Fibroblast of pulmonary artery (primary cell): Measurements from ENCODE around the gene FLRT1.
A peak's percentile ranks its signal among the peaks of the same experiment; 100 is the strongest.

ENCODE experiments used
- DNase-seq: peaks from one replicate; pipeline ENCODE4 v3.0.0-alpha.2; 2010; ENCODE audit warnings: low read depth
- H3K4me3 ChIP-seq: replicated peaks from 2 replicates; pipeline ENCODE4 v1.5.1; 2011; ENCODE audit warnings: low read depth, mild to moderate bottlenecking, control low read depth, low read length, moderate library complexity
- CTCF ChIP-seq: IDR thresholded peaks from 2 replicates; pipeline ENCODE4 v1.5.1; 2011; ENCODE audit warnings: mild to moderate bottlenecking, control low read depth, low read length, inconsistent platforms; ENCODE audit errors: missing control alignments

Gene FLRT1

DNA sequence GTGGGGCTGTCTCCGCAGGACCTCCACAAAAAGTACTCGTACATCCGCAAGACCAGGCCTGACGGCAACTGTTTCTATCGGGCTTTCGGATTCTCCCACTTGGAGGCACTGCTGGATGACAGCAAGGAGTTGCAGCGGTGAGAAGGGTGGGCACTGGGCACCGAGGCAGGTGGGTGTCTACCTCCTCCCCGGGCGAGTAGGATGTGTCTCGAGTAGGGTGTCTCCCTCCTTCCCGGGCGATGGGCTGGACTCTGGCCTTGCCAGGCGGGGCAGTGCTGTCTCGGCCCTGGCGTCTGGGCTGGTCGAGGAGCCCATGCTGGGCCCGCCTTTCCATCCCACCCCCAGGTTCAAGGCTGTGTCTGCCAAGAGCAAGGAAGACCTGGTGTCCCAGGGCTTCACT, 39.2 kb upstream of the FLRT1 start:
- no peak overlapping the region for H3K4me3 ChIP-seq
- TF ChIP-seq CTCF = no peak

GRCh38 chr11:63997104-63997700, 38.5 kb upstream of the FLRT1 start:
- no peak for DNase-seq
- no peak for TF ChIP-seq CTCF

More for the DNA sequence above, 39.2 kb upstream of the FLRT1 start:
- DNase-seq = no peak

DNA sequence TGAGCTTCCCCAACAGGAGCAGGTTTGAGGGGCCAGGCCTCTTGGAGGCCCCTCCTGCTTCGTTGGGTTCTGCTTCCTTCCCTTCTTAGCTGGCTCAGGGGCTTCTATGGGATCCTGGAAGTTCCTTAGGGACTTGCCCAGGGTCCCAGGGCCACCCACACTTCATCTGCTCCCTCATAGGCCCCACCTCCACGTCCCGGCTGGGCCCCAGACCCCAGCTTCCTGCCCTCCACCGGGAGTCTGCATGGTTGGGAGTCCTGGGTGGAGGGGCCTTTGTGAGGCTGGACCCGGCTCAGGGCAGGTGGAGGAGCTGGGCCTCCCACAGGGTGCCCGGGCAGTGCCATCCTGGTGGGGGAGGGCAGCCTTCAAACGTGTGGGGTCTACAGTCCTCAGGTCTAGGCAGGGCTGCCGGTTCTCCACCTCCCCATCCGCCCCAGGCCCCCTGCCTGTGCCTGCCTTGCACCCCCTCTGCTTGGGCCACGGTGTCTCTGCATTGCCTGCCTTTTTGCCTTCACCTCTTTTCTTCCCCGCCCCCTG, 37.9 kb upstream of the FLRT1 start:
- DNase-seq = no peak
- no peak overlapping the region for H3K4me3 ChIP-seq
- TF ChIP-seq CTCF = no peak

More at GRCh38 chr11:63997104-63997700, 38.5 kb upstream of the FLRT1 start:
- no peak overlapping the region for H3K4me3 ChIP-seq

DNA sequence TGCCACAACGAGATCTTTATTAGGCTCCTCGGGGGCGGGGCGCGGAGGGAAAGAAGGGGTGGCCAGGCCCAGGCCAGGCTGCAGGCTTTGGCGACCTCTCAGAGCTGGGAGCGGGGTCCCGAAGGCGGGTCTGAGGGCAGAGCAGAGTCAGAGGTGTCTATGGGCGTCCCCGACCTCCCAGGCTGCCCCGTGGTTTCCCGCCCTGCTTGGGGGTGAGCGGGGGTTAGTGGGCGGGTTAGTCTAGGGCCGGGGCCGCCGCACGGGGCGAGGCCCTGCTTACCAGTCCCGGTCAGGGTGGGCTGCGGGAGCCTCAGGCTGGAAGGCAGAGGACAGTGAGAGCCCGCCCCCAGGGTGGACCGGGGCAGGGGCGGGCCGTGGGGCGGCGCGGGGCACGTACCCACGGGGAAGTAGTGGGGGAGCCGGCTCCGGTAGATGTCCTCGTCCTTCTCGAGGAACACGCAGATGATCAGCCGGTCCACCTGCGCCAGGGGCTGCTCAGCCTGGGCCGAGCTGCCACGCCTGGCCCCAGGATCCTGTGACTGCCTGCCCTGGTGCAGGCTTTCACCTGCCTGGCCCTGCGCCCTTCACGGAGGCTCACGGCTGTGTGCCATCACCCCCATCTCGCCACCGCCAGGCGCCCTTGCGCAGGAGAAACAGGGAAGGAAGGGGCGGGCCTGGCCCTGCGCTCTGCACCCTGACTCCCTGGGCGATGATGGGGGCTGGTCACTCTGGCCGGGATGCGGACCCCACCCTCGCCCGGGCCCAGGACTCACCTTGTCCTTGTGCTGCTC, 37.0 kb upstream of the FLRT1 start:
- H3K4me3 ChIP-seq = no peak overlapping the region
- TF ChIP-seq CTCF = no peak
- no peak for DNase-seq

DNA sequence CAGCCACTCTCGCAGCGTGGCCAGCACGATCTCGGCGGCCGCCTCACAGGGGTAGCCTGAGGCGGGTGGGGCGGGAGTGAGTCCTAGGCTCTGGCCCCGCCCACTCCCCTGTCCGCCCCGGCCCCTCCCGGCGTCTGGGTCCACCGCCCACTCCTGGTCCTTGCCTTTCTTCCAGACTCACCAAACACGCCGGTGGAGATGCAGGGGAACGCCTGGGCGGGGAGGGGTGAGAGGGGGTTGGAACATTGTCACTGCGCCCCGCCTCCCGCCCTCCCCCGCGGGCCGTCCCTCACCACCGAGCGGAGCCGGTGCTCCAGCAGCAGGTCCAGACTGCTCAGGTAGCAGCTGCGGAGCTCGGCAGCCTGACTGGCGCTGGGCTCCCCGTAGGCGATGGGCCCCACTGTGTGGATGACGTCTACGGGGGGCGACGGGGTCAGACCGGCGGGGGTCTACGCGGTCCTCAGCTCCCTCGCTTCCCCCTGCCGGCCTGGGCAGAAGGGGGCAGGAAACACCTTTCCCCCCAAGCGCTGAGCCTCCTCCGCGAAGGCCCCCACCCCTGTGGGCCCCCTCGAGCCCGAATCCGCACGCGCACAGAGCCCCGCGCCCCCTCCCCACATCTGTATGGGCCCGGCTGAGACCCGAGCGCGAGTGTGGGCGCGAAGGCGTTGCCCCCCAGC, 36.2 kb upstream of the FLRT1 start:
- H3K4me3 ChIP-seq = no peak overlapping the region
- TF ChIP-seq CTCF = no peak
- DNase-seq = peak; percentile 26

DNA sequence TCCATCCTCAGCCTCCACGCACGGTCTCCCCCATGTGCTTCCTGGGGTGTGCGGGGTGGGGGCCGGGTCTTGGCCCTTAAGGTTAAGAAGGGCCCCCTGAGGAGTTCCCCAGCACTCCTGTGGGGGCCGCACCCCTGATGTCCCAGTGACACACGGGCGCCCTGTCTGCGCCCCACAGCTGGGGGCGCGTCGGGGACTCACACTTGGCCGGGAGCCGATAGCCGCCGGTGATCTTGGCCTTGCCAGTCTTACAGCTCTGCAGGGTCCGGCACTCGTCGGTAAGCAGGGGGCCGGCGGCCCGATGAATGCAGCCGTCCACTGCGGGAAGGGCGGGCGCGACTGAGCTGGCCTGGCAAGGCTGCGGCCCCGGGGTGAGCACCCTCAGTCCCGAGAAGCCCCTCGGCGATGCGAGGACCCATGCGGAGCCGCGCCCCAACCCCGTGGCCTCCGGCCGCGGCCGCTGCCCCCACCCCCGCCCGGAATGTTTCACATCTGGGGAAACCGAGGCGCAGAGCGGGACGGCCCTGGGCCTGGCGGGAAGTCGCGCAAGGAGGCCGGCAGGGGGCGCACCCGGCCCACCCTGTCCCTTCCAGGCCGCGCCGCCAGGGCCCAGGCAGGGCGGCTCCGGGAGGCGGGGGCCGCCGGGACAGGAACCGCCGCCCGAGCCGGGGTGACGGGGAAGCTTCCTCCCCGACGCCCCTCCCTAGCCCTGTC, 35.5 kb upstream of the FLRT1 start:
- TF ChIP-seq CTCF = peak; percentile 29
- peak overlapping the region; percentile 24 for H3K4me3 ChIP-seq
- peak; percentile 75 for DNase-seq
